IPS-15b (cell line): ENCODE data around the gene JAG1.

Experiments
- H3K27me3 ChIP-seq: one replicate; pipeline ENCODE4 v1.6.1; 2013; ENCODE audit warnings: low read length; ENCODE audit not compliant: control insufficient read depth, insufficient read depth
- H3K36me3 ChIP-seq: one replicate; pipeline ENCODE4 v1.6.1; 2013; ENCODE audit warnings: low read length; ENCODE audit not compliant: control insufficient read depth, insufficient read depth
- H3K4me1 ChIP-seq: one replicate; pipeline ENCODE4 v1.6.1; 2013; ENCODE audit warnings: mild to moderate bottlenecking, low read length; ENCODE audit not compliant: control insufficient read depth, insufficient read depth
- H3K4me3 ChIP-seq: one replicate; pipeline ENCODE4 v1.5.1; 2013; ENCODE audit warnings: low read depth, low read length
- H3K9ac ChIP-seq: one replicate; pipeline ENCODE4 v1.6.1; 2013; ENCODE audit warnings: low read depth, mild to moderate bottlenecking, low read length
- H3K9me3 ChIP-seq: one replicate; pipeline ENCODE4 v1.6.1; 2013; ENCODE audit warnings: mild to moderate bottlenecking, low read length; ENCODE audit not compliant: control insufficient read depth, insufficient read depth

JAG1 gene

DNA sequence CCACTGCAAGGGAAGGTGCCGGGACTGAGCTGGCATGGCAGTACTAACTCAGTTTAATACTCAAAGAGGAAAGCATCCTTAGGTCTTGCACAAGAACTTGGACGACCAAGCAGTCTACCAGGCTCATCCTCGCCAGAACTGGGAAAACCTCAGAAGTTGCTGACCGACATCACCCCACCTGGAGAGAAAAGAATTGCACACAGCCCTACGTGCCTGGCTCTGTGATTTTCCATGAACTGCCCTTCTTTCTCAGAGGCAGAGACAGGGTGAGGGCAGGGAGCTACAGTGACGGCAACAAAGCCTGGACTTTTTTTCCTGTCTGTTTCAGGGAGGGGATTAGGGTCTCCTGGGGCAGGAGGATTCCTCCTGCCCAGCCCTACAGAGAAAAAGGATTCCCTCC is 8.0 kb downstream of the JAG1 start:
- peaks cover 45% of the 10 kb centered on the region for H3K4me1 ChIP-seq
- no peak overlapping the region for H3K9ac ChIP-seq
- H3K36me3 ChIP-seq = no peaks in the 10 kb centered on the region

DNA sequence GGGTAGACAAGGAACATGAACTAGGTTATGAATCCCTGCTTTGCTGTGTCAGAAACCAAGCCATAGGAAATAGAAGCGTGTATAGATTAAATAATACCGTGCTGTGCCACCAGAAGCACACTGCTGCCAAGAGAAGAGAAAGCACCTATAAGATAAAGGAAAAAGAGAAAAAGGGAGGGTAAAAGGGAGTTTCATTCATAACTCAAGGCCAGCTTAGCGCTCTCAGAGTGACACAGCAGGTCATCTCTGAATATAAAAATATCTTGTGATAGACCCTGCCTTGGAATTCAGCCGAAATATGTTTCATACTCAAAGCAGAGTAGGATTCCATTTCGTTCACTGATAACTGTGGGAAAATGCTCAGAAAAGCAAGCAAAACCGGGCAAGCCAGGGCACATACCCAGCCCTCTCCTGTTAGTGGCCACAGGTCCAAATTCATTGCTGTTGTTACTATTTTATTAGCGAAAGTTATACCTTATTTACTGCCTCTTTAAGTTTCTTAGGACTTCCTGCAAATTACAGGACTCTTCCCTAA is 8.7 kb downstream of the JAG1 start:
- H3K4me3 ChIP-seq = no peak overlapping the region
- H3K27me3 ChIP-seq = no peaks in the 10 kb centered on the region
- H3K9me3 ChIP-seq = no peaks in the 10 kb centered on the region
- peaks cover 44% of the 10 kb centered on the region for H3K4me1 ChIP-seq
- no peak overlapping the region for H3K9ac ChIP-seq
- peaks cover 2% of the 10 kb centered on the region for H3K36me3 ChIP-seq

More for the DNA sequence above, 8.0 kb downstream of the JAG1 start:
- H3K4me3 ChIP-seq = no peak overlapping the region
- H3K9me3 ChIP-seq = no peaks in the 10 kb centered on the region
- no peaks in the 10 kb centered on the region for H3K27me3 ChIP-seq

DNA sequence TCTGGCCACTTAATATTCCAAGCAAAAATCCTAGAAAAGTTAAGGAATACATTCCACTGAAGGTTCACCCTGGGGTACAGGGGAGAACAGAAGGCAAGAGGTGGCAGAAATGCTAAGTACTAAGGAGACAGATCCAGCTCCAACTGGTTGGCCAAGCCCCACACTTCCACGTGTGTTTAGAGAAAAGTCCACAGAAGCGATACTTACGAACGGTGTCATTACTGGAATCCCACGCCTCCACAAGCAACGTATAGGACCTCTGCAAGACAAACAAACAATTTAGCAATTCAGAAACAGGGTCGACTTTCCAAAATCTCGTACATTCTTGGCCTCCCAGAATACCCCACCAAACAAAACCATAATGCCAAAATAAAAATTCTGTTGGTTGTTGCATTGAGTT is 10.0 kb downstream of the JAG1 start:
- Histone ChIP-seq H3K4me1 (peaks cover 43% of the 10 kb centered on the region), H3K4me3 (no peak overlapping the region), H3K36me3 (peaks cover 4% of the 10 kb centered on the region), H3K27me3 (no peaks in the 10 kb centered on the region), H3K9me3 (no peaks in the 10 kb centered on the region), H3K9ac (no peak overlapping the region)

DNA sequence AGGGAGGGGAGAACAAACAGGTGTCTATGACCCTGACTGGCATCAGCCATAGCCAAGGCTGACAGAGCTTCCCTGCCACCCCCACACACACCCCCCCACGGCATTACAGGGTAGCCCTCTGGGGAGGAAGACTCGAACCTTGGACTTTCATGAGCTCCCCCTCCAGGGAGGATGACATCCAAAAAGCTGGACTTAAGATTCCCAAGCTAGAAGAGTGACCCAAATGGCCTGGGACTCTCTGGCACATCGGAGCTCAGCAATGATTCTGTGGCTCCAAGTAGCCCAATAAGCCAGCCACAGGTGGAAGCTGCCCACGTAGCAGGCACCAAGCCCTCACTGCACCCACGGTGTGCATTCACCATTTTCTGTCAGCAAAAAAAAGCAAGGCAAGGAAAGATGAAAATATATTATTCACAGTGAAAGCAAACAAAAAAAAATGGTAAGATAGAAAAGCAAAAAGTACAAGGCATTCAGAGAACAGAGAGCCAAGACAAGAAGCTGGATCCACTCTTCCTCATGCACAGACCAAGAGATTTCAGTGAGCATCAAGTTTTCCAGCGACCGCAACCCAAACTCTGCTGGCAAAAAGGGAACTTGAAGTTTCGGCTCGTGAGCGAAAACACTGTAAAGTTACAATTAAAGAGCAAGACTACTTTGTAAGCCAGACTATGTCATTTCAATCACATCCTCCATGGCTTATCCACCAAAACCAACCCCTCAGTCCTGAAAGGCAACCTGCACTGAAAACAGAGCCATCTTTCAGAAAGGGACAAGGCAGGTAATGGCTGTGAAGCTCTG is 10.9 kb downstream of the JAG1 start:
- Histone ChIP-seq H3K4me1 (peaks cover 43% of the 10 kb centered on the region), H3K4me3 (no peak overlapping the region), H3K9ac (no peak overlapping the region), H3K9me3 (no peaks in the 10 kb centered on the region), H3K36me3 (peaks cover 4% of the 10 kb centered on the region), H3K27me3 (no peaks in the 10 kb centered on the region)

DNA sequence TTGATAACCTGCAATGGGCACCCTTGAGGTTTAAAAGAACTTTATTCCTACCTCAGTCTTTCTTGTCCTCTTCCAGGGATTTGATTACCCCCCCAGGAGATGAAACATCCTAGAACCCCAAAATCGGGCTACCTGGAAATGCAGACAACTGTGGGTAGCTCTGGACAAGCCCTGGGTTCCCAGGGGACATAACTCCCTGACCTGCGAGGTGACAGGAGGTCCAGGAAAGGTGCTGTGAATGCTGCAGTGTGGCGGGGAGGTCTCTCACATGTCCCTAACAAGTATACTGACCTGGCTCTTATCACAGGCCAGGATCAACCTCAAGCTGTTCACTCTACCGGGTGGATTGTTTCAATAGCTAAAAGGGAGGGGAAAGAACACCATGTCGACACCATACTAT is 11.6 kb downstream of the JAG1 start:
- Histone ChIP-seq H3K4me1 (peaks cover 43% of the 10 kb centered on the region), H3K27me3 (no peaks in the 10 kb centered on the region), H3K36me3 (peaks cover 4% of the 10 kb centered on the region)

DNA sequence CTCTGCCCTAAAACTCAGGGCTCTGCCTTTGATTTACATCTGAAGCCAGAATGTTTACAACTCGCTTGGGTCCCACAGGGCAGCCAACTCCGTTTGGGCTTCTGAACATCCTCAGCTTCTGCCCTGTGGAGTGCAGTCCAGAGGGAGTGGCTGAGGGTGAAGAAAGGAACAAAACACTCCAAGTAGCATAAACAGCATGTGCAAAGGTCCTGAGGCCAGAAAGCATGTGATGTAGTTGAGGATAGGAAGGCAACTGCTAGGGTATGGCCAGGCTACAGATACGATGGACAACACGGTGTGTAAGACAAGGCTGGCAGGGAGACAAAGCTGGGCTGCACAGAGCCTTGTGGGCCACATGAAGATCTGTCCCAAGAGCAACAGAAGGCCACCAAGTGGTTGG is 12.5 kb downstream of the JAG1 start:
- H3K9me3 ChIP-seq = no peaks in the 10 kb centered on the region
- H3K36me3 ChIP-seq = peaks cover 4% of the 10 kb centered on the region
- H3K27me3 ChIP-seq = no peaks in the 10 kb centered on the region
- peaks cover 43% of the 10 kb centered on the region for H3K4me1 ChIP-seq
- no peak overlapping the region for H3K9ac ChIP-seq
- H3K4me3 ChIP-seq = no peak overlapping the region

More for the DNA sequence above, 11.6 kb downstream of the JAG1 start:
- Histone ChIP-seq H3K9me3 (no peaks in the 10 kb centered on the region), H3K9ac (no peak overlapping the region), H3K4me3 (no peak overlapping the region)

DNA sequence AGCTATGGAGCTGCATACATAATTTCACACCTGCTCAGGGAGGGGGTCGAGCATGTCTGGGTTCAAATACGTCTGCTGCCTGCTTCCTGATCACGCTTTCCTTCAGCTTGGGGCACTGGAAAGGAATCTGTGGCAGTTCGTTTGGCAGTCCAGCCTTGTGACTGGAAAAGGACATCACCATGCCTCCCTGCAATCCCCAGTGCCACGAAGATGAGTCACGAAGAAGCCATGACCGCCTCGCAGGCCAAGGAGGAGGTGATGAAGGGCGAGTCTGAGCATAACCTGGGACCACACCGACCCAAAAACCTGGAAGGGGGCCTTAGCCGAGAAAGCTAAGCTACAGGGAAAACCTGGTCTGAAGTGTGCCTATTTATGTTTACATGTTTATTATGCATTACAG is 13.1 kb downstream of the JAG1 start:
- H3K9me3 ChIP-seq = no peaks in the 10 kb centered on the region
- H3K4me1 ChIP-seq = peaks cover 42% of the 10 kb centered on the region
- peaks cover 4% of the 10 kb centered on the region for H3K36me3 ChIP-seq
- H3K4me3 ChIP-seq = no peak overlapping the region
- H3K9ac ChIP-seq = no peak overlapping the region
- H3K27me3 ChIP-seq = no peaks in the 10 kb centered on the region

DNA sequence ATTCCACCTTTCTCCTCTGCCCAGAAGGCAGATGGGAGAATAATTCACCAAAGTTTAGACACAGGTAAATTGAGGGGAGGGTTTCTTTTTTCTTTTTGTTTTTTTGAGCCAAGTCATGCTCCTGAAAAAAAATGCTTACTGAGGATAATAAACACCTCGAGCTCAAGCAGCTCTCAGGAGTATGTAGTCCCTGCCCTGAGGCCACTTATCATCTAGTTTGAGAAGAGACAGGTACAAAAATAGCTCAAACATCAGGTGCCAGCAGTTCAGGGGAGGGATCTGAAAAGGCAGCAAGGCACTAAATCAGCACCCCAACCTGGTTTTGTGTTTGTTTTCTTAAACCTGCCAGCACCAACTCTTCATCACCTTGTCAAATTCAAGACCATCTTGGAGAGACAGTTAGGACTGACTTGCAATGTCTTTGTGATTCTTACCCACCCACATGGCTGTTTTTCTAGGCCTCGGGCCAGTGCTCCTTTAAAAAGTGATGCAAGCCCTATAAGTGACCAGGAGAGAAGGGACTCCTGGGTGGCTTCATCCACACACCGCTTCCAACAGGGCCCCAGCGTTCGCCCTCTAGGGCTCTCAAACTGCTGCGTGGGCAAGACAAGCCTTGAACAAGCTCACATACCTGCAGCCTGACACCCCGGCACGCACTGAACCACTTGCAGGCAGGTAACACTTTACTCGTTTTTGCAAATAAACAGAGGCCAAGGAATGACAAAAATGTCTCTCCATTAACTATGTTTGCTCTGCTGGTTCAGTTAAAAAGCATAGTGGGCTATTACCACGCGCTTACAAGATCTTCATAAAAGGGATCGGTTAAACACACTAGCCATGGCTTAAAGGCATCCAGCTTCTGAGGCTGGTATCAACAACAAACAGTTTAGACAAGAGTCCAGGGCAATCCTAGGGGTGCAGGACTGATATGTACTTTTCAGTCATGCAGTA is 13.9 kb downstream of the JAG1 start:
- Histone ChIP-seq H3K9ac (no peak overlapping the region), H3K4me1 (peaks cover 40% of the 10 kb centered on the region), H3K27me3 (no peaks in the 10 kb centered on the region), H3K4me3 (no peak overlapping the region), H3K36me3 (peaks cover 4% of the 10 kb centered on the region), H3K9me3 (no peaks in the 10 kb centered on the region)

DNA sequence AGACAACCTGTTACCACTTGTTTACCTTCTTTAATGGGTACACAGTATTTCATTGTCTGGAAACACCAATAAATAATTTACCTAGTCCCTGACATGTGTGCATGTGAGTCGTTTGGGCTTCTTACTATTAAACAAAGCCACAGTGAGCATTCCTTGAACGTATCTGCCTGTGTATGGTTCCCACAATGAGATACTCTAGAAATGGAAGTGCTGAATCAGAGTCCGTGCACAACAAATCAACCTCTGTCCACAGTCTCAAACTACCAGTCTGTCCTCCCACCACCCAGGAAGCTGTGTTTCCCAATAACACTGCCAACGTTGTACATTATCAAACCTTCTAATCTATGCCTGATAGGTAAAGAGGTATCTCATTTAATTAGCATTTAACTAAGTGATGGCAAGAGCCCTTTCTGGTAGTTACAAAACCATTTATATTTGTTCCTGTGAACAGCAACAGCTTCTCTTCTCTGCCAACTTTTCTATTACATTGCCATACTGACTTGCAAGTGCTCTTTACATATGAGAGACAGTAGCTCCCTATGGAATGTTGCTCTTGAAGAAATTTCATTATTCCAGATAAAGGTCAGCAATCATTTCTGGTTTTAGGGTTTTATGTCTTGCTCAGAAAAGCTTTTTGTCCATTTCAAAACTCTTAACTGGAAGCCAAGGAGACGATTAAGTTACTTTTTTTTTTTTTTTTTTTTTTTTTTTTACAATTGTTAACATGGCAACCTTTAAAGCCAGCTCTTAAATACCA is 14.7 kb downstream of the JAG1 start:
- no peaks in the 10 kb centered on the region for H3K9me3 ChIP-seq
- H3K27me3 ChIP-seq = no peaks in the 10 kb centered on the region
- peaks cover 43% of the 10 kb centered on the region for H3K4me1 ChIP-seq
- H3K36me3 ChIP-seq = peaks cover 4% of the 10 kb centered on the region
- H3K9ac ChIP-seq = no peak overlapping the region
- no peak overlapping the region for H3K4me3 ChIP-seq

DNA sequence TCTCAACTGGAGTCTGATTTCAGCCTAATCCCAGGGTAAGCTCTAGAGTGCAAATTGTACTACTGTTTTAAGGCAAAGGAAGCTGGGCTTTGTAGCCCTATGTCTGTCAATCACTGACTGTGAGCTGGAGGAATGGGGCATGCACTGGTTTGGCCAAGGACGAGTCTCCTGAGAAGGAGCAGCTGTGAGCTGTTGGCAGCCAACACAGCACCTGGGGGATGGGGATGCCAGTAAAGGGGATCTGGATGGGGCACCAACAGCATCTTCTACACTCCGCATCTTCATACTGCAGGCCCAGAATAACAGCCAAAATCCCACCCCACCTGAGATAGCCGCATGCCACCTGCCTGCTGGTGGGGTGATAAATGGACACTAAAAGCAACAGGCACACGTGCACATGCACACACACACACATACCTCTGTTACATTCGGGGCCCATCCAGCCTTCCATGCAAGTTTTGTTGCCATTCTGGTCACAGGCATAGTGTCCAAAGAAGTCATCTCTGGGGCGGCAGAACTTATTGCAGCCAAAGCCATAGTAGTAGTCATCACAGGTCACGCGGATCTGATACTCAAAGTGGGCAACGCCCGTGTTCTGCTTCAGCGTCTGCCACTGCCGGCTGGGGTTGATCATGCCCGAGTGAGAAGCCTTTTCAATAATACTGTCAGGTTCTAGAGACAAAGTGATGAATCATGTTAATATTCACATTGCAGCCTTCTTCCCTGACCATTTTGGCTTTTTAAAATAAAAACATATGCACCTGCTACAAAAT is 15.6 kb downstream of the JAG1 start:
- H3K9me3 ChIP-seq = no peaks in the 10 kb centered on the region
- no peak overlapping the region for H3K4me3 ChIP-seq
- no peak overlapping the region for H3K9ac ChIP-seq
- peaks cover 39% of the 10 kb centered on the region for H3K4me1 ChIP-seq
- H3K36me3 ChIP-seq = peaks cover 4% of the 10 kb centered on the region
- no peaks in the 10 kb centered on the region for H3K27me3 ChIP-seq

DNA sequence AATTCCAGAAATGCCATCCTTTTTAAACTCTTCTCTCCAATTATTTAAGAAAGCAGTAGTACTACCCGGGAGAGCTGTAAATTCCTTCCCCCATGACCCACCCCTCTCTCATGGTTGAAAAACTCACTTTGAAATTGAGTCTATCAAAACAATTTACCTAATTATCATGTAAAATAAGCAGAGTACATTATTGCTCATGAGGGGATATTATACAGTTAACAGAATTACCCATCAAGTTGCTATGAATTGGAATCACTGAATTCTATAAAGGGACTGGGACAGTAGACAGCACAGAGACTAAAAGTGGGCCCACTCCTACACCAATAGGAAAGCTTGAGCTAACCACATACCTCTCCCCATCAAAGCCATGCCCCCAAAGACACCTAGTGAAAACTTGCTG is 16.3 kb downstream of the JAG1 start:
- H3K9ac ChIP-seq = no peak overlapping the region
- no peaks in the 10 kb centered on the region for H3K27me3 ChIP-seq
- H3K36me3 ChIP-seq = peaks cover 4% of the 10 kb centered on the region
- H3K9me3 ChIP-seq = no peaks in the 10 kb centered on the region
- H3K4me3 ChIP-seq = no peak overlapping the region
- peaks cover 34% of the 10 kb centered on the region for H3K4me1 ChIP-seq
